Ovary (tissue), 9 donors: ENCODE results near the gene DHX57. TPM values are rescaled to one million over a fixed set of nuclear protein-coding genes. Genes with fewer than 3 reads are reported as not detected.
"Not testable (repeated sequence)": the region's sequence is repeated elsewhere in the genome, so short reads cannot be mapped to it uniquely, and the experiment has no call there.

Experiments used
- DNase-seq, 5 donors: peaks; one replicate each; pipeline ENCODE4 v3.0.0-alpha.2; 2019 to 2020
- H3K27ac ChIP-seq, 2 donors: fragments of 200-600 bp; one replicate each; pipeline versions ENCODE4 v1.5.1 to v1.8.0; 2019 to 2022
- H3K27me3 ChIP-seq: fragments of 200-600 bp; one replicate; pipeline ENCODE4 v1.8.0; 2022
- H3K36me3 ChIP-seq: fragments of 200-600 bp; sonication (generic); one replicate; pipeline ENCODE4 v1.5.1; 2019
- H3K4me1 ChIP-seq: one replicate; pipeline ENCODE4 v1.8.1; 2013; ENCODE audit warnings: mild to moderate bottlenecking, moderate library complexity; ENCODE audit not compliant: insufficient read depth
- H3K4me3 ChIP-seq: fragments of 200-600 bp; sonication (generic); one replicate; pipeline ENCODE4 v1.5.1; 2017
- H3K9me3 ChIP-seq, 2 donors: fragments of 200-600 bp in 1 of 2; sonication (generic) in 1 of 2; one replicate each; pipeline versions ENCODE4 v1.5.1 to v1.8.1; 2013 to 2019; ENCODE audit warnings: mild to moderate bottlenecking in 1 of 2, moderate library complexity in 1 of 2
- EP300 ChIP-seq: sonication (generic); formaldehyde crosslinking; IDR thresholded peaks from one replicate; pipeline ENCODE4 v1.6.1; 2017; ENCODE audit warnings: antibody characterized with exemption
- POLR2A ChIP-seq: fragments of 450-650 bp; IDR thresholded peaks from one replicate; pipeline ENCODE4 v1.6.1; 2017; ENCODE audit warnings: antibody characterized with exemption, mild to moderate bottlenecking, moderate library complexity
- WGBS, 3 donors: extraction: QIAGEN DNeasy Blood & Tissue Kit in 1 of 3; methylation state at CpG; one replicate each; pipeline versions ENCODE4 v1.1.5 to v1.1.7; 2013 to 2017; 5-methylcytosine and 5-hydroxymethylcytosine counted together
- intact Hi-C, 4 donors: fragments of 100-400 bp; cut with DNase I; formaldehyde crosslinking; loops; one replicate each; pipeline versions ENCODE4 v1.11.0 to v1.15.1; 2022 to 2023
- polyA plus RNA-seq, 2 donors: library from polyadenylated mRNA; stranded (reverse); fragments of 200-250 nt in 1 of 2; fragments of 350-450 nt in 1 of 2; fragmentation: Illumina TruSeq in 1 of 2; extraction: RNeasy Lipid Tissue Mini Kit (QIAGEN cat#74804) in 1 of 2; gene quantifications; one replicate each; pipeline ENCODE4 v1.2.3, GENCODE V29; 2013 to 2014
- total RNA-seq, 7 donors: library from RNA; depleted of rRNA in 2 of 7; stranded (reverse); fragments of >200 nt in 2 of 7; fragmentation: NEBNext Ultra II Directional in 3 of 7; extraction: Animal tissue kit (Norgen Biotek cat#: 25700) in 3 of 7; gene quantifications; one replicate each; pipeline versions ENCODE4 v1.1.0 to v1.2.4, GENCODE V29; 2016 to 2023
- TF ChIP-seq, protein P1 (sequence below), 3 donors: fragments of 450-650 bp in 2 of 3; fragments of 200-600 bp in 1 of 3; IDR thresholded peaks; one replicate each; pipeline versions ENCODE4 v1.5.1 to v1.8.0; 2016 to 2022; ENCODE audit warnings: antibody characterized with exemption in 3 of 3, mild to moderate bottlenecking in 1 of 3
- donor health status: DM: no; HTN: no; CAD: no; lungs with moderate emphysema.
- donor health status: DM: no; HTN: no; CAD: no.
- donor health status: Bipolar disorder and iron deficiency.
- donor health status: DM: yes; HTN: yes; CAD: no.
- donor health status: DM: no; HTN: no; CAD: no.
- donor health status: DM: yes; HTN: yes; CAD: no.

Gene DHX57
- total and polyA plus RNA-seq, 9 donors = 8.7 to 24.4 (median 16.5) TPM

DNA sequence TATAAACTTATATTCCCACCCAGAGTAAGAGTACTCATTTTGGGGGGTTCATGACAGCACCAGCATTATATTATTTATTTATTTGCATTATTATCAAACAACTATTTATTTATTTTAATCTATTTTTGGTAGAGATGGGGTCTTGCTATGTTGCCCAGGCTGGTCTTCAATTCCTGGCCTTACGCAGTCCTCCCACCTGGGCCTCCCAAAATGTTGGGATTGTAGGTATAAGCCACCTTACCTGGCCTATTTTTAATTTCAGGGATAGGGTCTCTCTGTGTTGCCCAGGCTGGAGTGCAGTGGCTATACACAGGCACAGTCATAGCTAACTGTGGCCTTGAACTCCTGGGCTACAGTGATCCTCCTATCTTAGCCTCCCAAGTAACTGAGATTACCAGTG is 67.1 kb downstream of the DHX57 start:
- H3K9me3 ChIP-seq = no peaks in the 10 kb centered on the region
- intact Hi-C loops = no loop called here
- H3K4me1 ChIP-seq = no peaks in the 10 kb centered on the region
- TF ChIP-seq POLR2A (no peak), EP300 (no peak)
- TF ChIP-seq, protein P1, sequence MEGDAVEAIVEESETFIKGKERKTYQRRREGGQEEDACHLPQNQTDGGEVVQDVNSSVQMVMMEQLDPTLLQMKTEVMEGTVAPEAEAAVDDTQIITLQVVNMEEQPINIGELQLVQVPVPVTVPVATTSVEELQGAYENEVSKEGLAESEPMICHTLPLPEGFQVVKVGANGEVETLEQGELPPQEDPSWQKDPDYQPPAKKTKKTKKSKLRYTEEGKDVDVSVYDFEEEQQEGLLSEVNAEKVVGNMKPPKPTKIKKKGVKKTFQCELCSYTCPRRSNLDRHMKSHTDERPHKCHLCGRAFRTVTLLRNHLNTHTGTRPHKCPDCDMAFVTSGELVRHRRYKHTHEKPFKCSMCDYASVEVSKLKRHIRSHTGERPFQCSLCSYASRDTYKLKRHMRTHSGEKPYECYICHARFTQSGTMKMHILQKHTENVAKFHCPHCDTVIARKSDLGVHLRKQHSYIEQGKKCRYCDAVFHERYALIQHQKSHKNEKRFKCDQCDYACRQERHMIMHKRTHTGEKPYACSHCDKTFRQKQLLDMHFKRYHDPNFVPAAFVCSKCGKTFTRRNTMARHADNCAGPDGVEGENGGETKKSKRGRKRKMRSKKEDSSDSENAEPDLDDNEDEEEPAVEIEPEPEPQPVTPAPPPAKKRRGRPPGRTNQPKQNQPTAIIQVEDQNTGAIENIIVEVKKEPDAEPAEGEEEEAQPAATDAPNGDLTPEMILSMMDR (IDR thresholded peaks at IDR 0.05) = no peak
- H3K4me3 ChIP-seq = no peak overlapping the region
- WGBS, 3 donors = 96 to 97% (median 97%) methylated on average over 1 of the region's 1 CpG
- H3K27me3 ChIP-seq = no peaks in the 10 kb centered on the region
- no peak for DNase-seq
- H3K36me3 ChIP-seq = no peaks in the 10 kb centered on the region
- no peak overlapping the region for H3K27ac ChIP-seq

DNA sequence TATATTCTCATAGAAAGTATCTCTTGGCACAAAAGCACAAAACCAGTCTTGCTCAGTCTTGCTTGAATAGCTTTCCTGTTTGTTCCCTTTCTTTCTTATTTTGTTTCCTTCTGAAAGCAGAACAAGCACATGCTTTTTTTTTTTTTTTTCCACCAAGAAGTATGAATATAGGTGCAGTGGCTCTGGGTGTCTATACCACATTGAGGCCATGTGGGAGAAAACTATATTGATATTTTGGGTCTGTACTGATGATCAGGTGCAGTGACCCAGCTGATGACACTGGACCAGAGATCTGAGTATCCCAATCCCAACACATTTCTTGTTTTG is 69.0 kb downstream of the DHX57 start:
- no peaks in the 10 kb centered on the region for H3K27me3 ChIP-seq
- no peaks in the 10 kb centered on the region for H3K4me1 ChIP-seq
- no peak overlapping the region for H3K4me3 ChIP-seq
- intact Hi-C loops = no loop called here
- H3K36me3 ChIP-seq = no peaks in the 10 kb centered on the region
- no peak overlapping the region for H3K27ac ChIP-seq
- DNase-seq = no peak
- TF ChIP-seq POLR2A (no peak), EP300 (no peak)
- TF ChIP-seq, protein P1 (IDR thresholded peaks at IDR 0.05) = no peak
- H3K9me3 ChIP-seq = no peaks in the 10 kb centered on the region

DNA sequence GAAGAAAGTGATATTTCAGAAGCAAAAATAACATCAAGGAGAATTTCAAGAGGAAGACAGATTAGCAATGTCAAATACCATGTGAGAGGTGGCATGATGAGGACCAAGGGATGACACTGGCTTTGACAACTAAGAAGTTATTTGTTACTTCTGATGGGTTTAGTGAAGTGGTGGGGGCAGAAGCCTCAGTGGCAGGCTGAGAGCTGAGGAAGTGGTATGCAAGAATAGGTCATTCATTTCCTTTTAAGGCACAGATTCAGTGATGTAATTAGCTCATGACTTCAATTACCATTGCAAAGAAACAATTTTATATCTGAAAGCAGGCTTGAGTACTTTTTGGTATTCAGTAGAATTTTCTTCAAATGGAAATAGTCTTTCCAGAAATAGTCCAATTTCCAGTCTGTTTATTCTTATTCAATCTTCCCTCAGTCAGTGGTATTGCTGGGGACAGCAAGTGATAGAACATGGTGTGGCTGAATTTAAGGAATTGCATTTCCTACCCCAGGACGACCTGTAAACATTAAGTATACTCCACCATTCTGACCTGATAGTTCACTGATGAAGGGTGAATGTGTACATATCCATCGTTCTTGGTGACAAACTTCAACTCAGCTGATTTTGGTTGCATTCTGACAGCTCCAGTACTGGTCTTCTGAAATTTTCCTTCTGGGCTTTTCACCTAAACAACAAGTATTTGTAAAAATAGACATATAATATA is 69.6 kb downstream of the DHX57 start:
- Histone ChIP-seq H3K36me3 (no peaks in the 10 kb centered on the region), H3K27ac (no peak overlapping the region), H3K27me3 (no peaks in the 10 kb centered on the region), H3K4me1 (no peaks in the 10 kb centered on the region), H3K9me3 (no peaks in the 10 kb centered on the region), H3K4me3 (no peak overlapping the region)
- WGBS, 3 donors = 71 to 80% (median 78%) methylated on average over 2 of the region's 2 CpGs
- intact Hi-C loops = no loop called here
- TF ChIP-seq POLR2A = no peak
- DNase-seq = no peak

DNA sequence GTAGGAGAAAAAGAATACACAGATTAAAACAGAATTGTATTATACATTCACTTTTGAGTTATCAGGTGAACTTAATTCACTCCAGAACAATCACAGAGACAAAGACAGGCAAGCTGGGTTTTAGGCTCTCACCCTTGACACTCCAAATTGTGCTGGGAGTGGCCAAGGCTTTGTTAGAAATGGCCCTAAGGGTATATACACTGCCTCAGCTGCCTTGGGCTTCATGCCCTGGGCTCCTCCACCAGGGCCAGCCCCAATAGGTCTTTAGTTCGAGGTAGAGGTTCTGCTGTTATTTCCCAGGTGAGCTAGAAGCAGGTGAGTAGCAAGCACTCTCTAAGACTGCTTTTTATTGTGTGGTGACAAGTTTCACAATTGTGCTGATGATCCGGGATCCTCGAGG is 77.8 kb downstream of the DHX57 start:
- Histone ChIP-seq H3K4me3 (no peak overlapping the region), H3K9me3 (no peaks in the 10 kb centered on the region), H3K27me3 (no peaks in the 10 kb centered on the region), H3K4me1 (no peaks in the 10 kb centered on the region), H3K27ac (no peak overlapping the region), H3K36me3 (no peaks in the 10 kb centered on the region)
- 90 to 94% (median 91%) methylated on average over 3 of the region's 3 CpGs for whole genome bisulfite sequencing, 3 donors
- intact Hi-C loops = no loop called here
- TF ChIP-seq POLR2A = no peak
- TF ChIP-seq, protein P1 (IDR thresholded peaks at IDR 0.05) = no peak
- no peak for TF ChIP-seq EP300
- no peak for DNase-seq

DNA sequence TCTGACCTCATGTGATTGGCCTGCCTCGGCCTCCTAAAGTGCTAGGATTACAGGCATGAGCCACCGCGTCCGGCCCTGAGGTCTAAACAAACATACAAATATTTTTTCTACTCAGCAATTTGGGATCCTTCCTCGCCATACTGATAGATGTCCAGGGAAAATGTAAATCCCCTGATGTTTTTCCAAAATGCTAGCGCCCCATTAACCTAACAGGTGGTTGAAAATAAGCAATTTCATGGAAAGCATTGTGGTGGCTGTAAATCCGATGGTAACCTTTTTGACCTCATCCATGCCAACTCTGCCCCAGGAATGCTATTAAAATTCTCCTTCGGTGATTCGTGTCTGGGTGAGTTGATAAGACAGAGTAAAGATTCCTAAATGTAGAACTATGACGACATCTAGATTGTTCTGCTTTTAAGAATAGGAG is 78.5 kb downstream of the DHX57 start:
- WGBS, 3 donors = 64 to 76% (median 70%) methylated on average over 10 of the region's 10 CpGs
- H3K9me3 ChIP-seq = no peaks in the 10 kb centered on the region
- H3K4me1 ChIP-seq = no peaks in the 10 kb centered on the region
- H3K4me3 ChIP-seq = no peak overlapping the region
- no peak for TF ChIP-seq POLR2A
- TF ChIP-seq, protein P1 (IDR thresholded peaks at IDR 0.05) = no peak
- no peak for TF ChIP-seq EP300
- H3K27ac ChIP-seq = no peak overlapping the region
- DNase-seq = no peak
- H3K27me3 ChIP-seq = no peaks in the 10 kb centered on the region
- intact Hi-C loops = no loop called here
- no peaks in the 10 kb centered on the region for H3K36me3 ChIP-seq

DNA sequence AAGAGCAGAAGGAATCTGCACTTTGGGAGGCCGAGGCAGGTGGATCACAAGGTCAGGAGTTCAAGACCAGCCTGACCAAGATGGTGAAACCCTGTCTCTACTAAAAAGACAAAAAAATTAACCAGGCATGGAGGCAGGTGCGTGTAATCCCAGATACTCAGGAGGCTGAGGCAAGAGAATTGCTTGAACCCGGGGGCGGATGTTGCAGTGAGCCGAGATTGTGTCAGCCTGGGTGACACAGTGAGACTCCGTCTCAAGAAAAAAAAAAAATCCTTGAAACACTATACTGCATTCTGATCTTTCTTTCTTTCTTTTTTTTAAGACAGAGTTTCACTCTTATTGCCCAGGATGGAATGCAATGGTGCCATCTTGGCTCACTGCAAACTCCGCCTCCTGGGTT is 80.7 kb downstream of the DHX57 start:
- H3K27ac ChIP-seq, H3K9me3 ChIP-seq, intact Hi-C loops, H3K4me3 ChIP-seq, H3K36me3 ChIP-seq, DNase-seq, H3K27me3 ChIP-seq, H3K4me1 ChIP-seq: not testable (repeated sequence)
- WGBS, 3 donors = 81 to 87% (median 81%) methylated on average over 7 of the region's 7 CpGs
